Measurements from ENCODE around the gene LHX1.

GRCh38 chr17:36978810-36979564 is 41.7 kb downstream of the LHX1 start:
- no peak for TF ChIP-seq POLR2A (IDR thresholded peaks at IDR 0.05)
- TF ChIP-seq CTCF (IDR thresholded peaks at IDR 0.05), result no peak
